HL-60/S4 treated with phorbol 12-myristate 13-acetate at 8.2 ng/mL for 4 days and 3 days (cell line): ENCODE measurements around the gene STAP2.
"Not testable (repeated sequence)": the region's sequence is repeated elsewhere in the genome, so short reads cannot be mapped to it uniquely, and the experiment has no call there.

Experiments
- in situ Hi-C: fragments of 300-500 bp; cut with MboI; formaldehyde crosslinking; loops from 2 replicates; pipeline ENCODE4 v1.15.0; 2022; ENCODE audit warnings: low sequenced_read_pairs

STAP2 gene

GRCh38 chr19:4278010-4278409 is 60.6 kb downstream of the STAP2 start:
- in situ Hi-C loops, result no loop called here

- in situ Hi-C loops, result no loop called here
Measured at GRCh38 chr19:4277191-4277696, 61.4 kb downstream of the STAP2 start.

- in situ Hi-C loops, result not testable (repeated sequence)
Measured at GRCh38 chr19:4274321-4274686, 64.3 kb downstream of the STAP2 start.
